ENCODE measurements around the gene TTLL12. TPM values are rescaled to one million over a fixed set of nuclear protein-coding genes. Genes with fewer than 3 reads are reported as not detected.

Gene TTLL12
- polyA plus RNA-seq, 1 donor (not counting 4 experiments of a cell fraction or from before 2014, with no cell fraction given): 22.1 TPM

- H3K9me3 ChIP-seq (ENCODE audit: control insufficient read depth, low read depth, low read length): no peaks in the 10 kb centered on the region
- H3K27me3 ChIP-seq (ENCODE audit: control insufficient read depth, extremely low read depth, insufficient read depth, low read length): no peaks in the 10 kb centered on the region
- H3K36me3 ChIP-seq (ENCODE audit: control insufficient read depth in 2 of 2, extremely low read depth in 1 of 2, insufficient read depth in 2 of 2, low read length in 2 of 2): peaks cover 39 to 46% of the 10 kb centered on the region in 2 experiments
- DNase-seq (ENCODE audit: low read depth, low spot score): no peak
- H3K4me2 ChIP-seq (ENCODE audit: control insufficient read depth, extremely low read depth, insufficient read depth, low read depth, low read length): no peak overlapping the region
- H3K4me1 ChIP-seq (ENCODE audit: control insufficient read depth, extremely low read depth, insufficient read depth, low read length): no peaks in the 10 kb centered on the region
- H4K20me1 ChIP-seq (ENCODE audit: control insufficient read depth, extremely low read depth, insufficient read depth, low read length): no peaks in the 10 kb centered on the region
- no peak overlapping the region for H3K9ac ChIP-seq (ENCODE audit: control insufficient read depth, extremely low read depth, insufficient read depth, low read length)
- H3K9me1 ChIP-seq (ENCODE audit: control insufficient read depth, extremely low read depth, insufficient read depth, low read length): no peaks in the 10 kb centered on the region
- no peak for FAIRE-seq
- H3K4me3 ChIP-seq (ENCODE audit: control insufficient read depth in 2 of 3, extremely low read depth in 1 of 3, insufficient read depth in 2 of 3, low read depth in 1 of 3, low read length in 3 of 3): no peak overlapping the region
- dilution Hi-C loops (cut with MboI; ENCODE audit: extremely low pct_ligation_motif_present, low sequenced_read_pairs): no loop called here
- TF ChIP-seq CTCF (optimal IDR thresholded peaks at IDR 0.05 in 1 of 3, IDR thresholded peaks at IDR 0.05 in 1 of 3, conservative IDR thresholded peaks at IDR 0.05 in 1 of 3; ENCODE audit: extremely low read depth in 1 of 3, insufficient read depth in 2 of 3, low read length in 3 of 3) (no peak), EZH2 (IDR thresholded peaks at IDR 0.05; ENCODE audit: low read length) (no peak)
- no peak overlapping the region for H2AFZ ChIP-seq (ENCODE audit: control insufficient read depth, low read length)
- H3K79me2 ChIP-seq (ENCODE audit: control insufficient read depth, insufficient read depth, low read length): peaks cover 6% of the 10 kb centered on the region
- H3K27ac ChIP-seq (ENCODE audit: control insufficient read depth, insufficient read depth, low read length): no peak overlapping the region
Measured at GRCh38 chr22:43135565-43135964, 51.4 kb downstream of the TTLL12 start.

- DNase-seq (ENCODE audit: low read depth, low spot score): no peak
- no peak for TF ChIP-seq EZH2 (IDR thresholded peaks at IDR 0.05; ENCODE audit: low read length)
- TF ChIP-seq CTCF (optimal IDR thresholded peaks at IDR 0.05 in 1 of 3, IDR thresholded peaks at IDR 0.05 in 1 of 3, conservative IDR thresholded peaks at IDR 0.05 in 1 of 3; ENCODE audit: extremely low read depth in 1 of 3, insufficient read depth in 2 of 3, low read length in 3 of 3): no peak
Measured at GRCh38 chr22:43134553-43134952, 52.4 kb downstream of the TTLL12 start.

More at GRCh38 chr22:43134553-43134952, 52.4 kb downstream of the TTLL12 start:
- no peak overlapping the region for H3K4me3 ChIP-seq (ENCODE audit: control insufficient read depth in 2 of 3, extremely low read depth in 1 of 3, insufficient read depth in 2 of 3, low read depth in 1 of 3, low read length in 3 of 3)
- no peaks in the 10 kb centered on the region for H3K4me1 ChIP-seq (ENCODE audit: control insufficient read depth, extremely low read depth, insufficient read depth, low read length)
- H2AFZ ChIP-seq (ENCODE audit: control insufficient read depth, low read length): no peak overlapping the region
- dilution Hi-C loops (cut with MboI; ENCODE audit: extremely low pct_ligation_motif_present, low sequenced_read_pairs): no loop called here
- no peak overlapping the region for H3K27ac ChIP-seq (ENCODE audit: control insufficient read depth, insufficient read depth, low read length)
- no peaks in the 10 kb centered on the region for H3K27me3 ChIP-seq (ENCODE audit: control insufficient read depth, extremely low read depth, insufficient read depth, low read length)
- no peak overlapping the region for H3K9ac ChIP-seq (ENCODE audit: control insufficient read depth, extremely low read depth, insufficient read depth, low read length)
- FAIRE-seq: no peak
- no peaks in the 10 kb centered on the region for H4K20me1 ChIP-seq (ENCODE audit: control insufficient read depth, extremely low read depth, insufficient read depth, low read length)
- no peaks in the 10 kb centered on the region for H3K9me3 ChIP-seq (ENCODE audit: control insufficient read depth, low read depth, low read length)
- no peak overlapping the region for H3K4me2 ChIP-seq (ENCODE audit: control insufficient read depth, extremely low read depth, insufficient read depth, low read depth, low read length)
- H3K36me3 ChIP-seq (ENCODE audit: control insufficient read depth in 2 of 2, extremely low read depth in 1 of 2, insufficient read depth in 2 of 2, low read length in 2 of 2): peaks cover 36 to 43% of the 10 kb centered on the region in 2 experiments
- H3K9me1 ChIP-seq (ENCODE audit: control insufficient read depth, extremely low read depth, insufficient read depth, low read length): no peaks in the 10 kb centered on the region
- no peaks in the 10 kb centered on the region for H3K79me2 ChIP-seq (ENCODE audit: control insufficient read depth, insufficient read depth, low read length)

Data from keratinocyte (primary cell).